H9 (cell line): ENCODE data around the gene PHACTR2. TPM values are rescaled to one million over a fixed set of nuclear protein-coding genes. Genes with fewer than 3 reads are reported as not detected.

ENCODE experiments used
- DNase-seq: peaks from one replicate; pipeline ENCODE4 v3.0.0-alpha.2; 2017
- H2AFZ ChIP-seq: one replicate; pipeline ENCODE4 v1.6.1; 2013; ENCODE audit warnings: mild to moderate bottlenecking, low read length, control low read depth, moderate library complexity
- H2AK5ac ChIP-seq: 2 replicates; pipeline ENCODE4 v1.6.1; 2013; ENCODE audit warnings: low read length, control low read depth, mixed read lengths; ENCODE audit not compliant: insufficient read length
- H2BK120ac ChIP-seq: one replicate; pipeline ENCODE4 v1.6.1; 2013; ENCODE audit warnings: low read depth, mild to moderate bottlenecking, low read length, control low read depth, inconsistent platforms; ENCODE audit not compliant: poor library complexity, severe bottlenecking
- H2BK12ac ChIP-seq: 2 replicates; pipeline ENCODE4 v1.6.1; 2013; ENCODE audit warnings: low read length, control low read depth, mixed read lengths, low read depth; ENCODE audit not compliant: insufficient read length
- H2BK15ac ChIP-seq: 2 replicates; pipeline ENCODE4 v1.6.1; 2013; ENCODE audit warnings: low read depth, low read length, control low read depth
- H2BK20ac ChIP-seq: one replicate; pipeline ENCODE4 v1.6.1; 2013; ENCODE audit warnings: low read depth, mild to moderate bottlenecking, low read length, control low read depth, inconsistent platforms; ENCODE audit not compliant: poor library complexity, severe bottlenecking
- H2BK5ac ChIP-seq: 2 replicates; pipeline ENCODE4 v1.6.1; 2013; ENCODE audit warnings: low read length, control low read depth, mixed read lengths; ENCODE audit not compliant: insufficient read length
- H3K14ac ChIP-seq: 2 replicates; pipeline ENCODE4 v1.6.1; 2013; ENCODE audit warnings: low read length, control low read depth; ENCODE audit not compliant: insufficient read depth
- H3K18ac ChIP-seq: 2 replicates; pipeline ENCODE4 v1.6.1; 2013; ENCODE audit warnings: low read depth, mild to moderate bottlenecking, mixed read lengths, low read length, control low read depth; ENCODE audit not compliant: insufficient read length
- H3K23ac ChIP-seq: 2 replicates; pipeline ENCODE4 v1.6.1; 2013; ENCODE audit warnings: low read length, control low read depth, mixed read lengths, low read depth; ENCODE audit not compliant: insufficient read length
- H3K23me2 ChIP-seq: 2 replicates; pipeline ENCODE4 v1.6.1; 2013; ENCODE audit warnings: low read depth, mild to moderate bottlenecking, mixed read lengths, low read length, control low read depth; ENCODE audit not compliant: insufficient read length, poor library complexity, severe bottlenecking
- H3K27ac ChIP-seq: 2 replicates; pipeline ENCODE4 v1.5.1; 2013; ENCODE audit warnings: low read length, control low read depth, mixed read lengths, low read depth; ENCODE audit not compliant: insufficient read length
- H3K27me3 ChIP-seq: 2 replicates; pipeline ENCODE4 v1.6.1; 2013; ENCODE audit warnings: low read length, control low read depth, inconsistent platforms; ENCODE audit not compliant: insufficient read depth
- H3K4ac ChIP-seq: 2 replicates; pipeline ENCODE4 v1.6.1; 2013; ENCODE audit warnings: low read depth, mild to moderate bottlenecking, control low read depth, inconsistent platforms, low read length, moderate library complexity
- H3K4me1 ChIP-seq: 2 replicates; pipeline ENCODE4 v1.6.1; 2013; ENCODE audit warnings: low read length, control low read depth, inconsistent platforms; ENCODE audit not compliant: insufficient read depth
- H3K4me2 ChIP-seq: 2 replicates; pipeline ENCODE4 v1.6.1; 2013; ENCODE audit warnings: low read length, control low read depth, mixed read lengths; ENCODE audit not compliant: insufficient read length, insufficient read depth
- H3K56ac ChIP-seq: 2 replicates; pipeline ENCODE4 v1.6.1; 2013; ENCODE audit warnings: low read depth, mild to moderate bottlenecking, mixed read lengths, low read length, control low read depth; ENCODE audit not compliant: insufficient read length
- H3K79me1 ChIP-seq: 2 replicates; pipeline ENCODE4 v1.6.1; 2013; ENCODE audit warnings: low read depth, mild to moderate bottlenecking, moderate library complexity, low read length, control low read depth, inconsistent platforms; ENCODE audit not compliant: insufficient read depth, poor library complexity, severe bottlenecking
- H3K79me2 ChIP-seq: 2 replicates; pipeline ENCODE4 v1.6.1; 2013; ENCODE audit warnings: low read length, control low read depth, inconsistent platforms; ENCODE audit not compliant: insufficient read depth
- H3K9ac ChIP-seq: 2 replicates; pipeline ENCODE4 v1.6.1; 2013; ENCODE audit warnings: low read length, control low read depth, mixed read lengths; ENCODE audit not compliant: insufficient read length; ENCODE audit errors: extremely low read depth
- H3K9me3 ChIP-seq: one replicate; pipeline ENCODE4 v1.6.1; 2013; ENCODE audit warnings: low read depth, low read length, inconsistent platforms; ENCODE audit not compliant: control insufficient read depth
- H3T11ph ChIP-seq: one replicate; pipeline ENCODE4 v1.6.1; 2013; ENCODE audit warnings: mild to moderate bottlenecking, low read length, control low read depth, inconsistent platforms
- H4K20me1 ChIP-seq: one replicate; pipeline ENCODE4 v1.6.1; 2013; ENCODE audit not compliant: control insufficient read depth, insufficient read length, insufficient read depth
- H4K5ac ChIP-seq: 2 replicates; pipeline ENCODE4 v1.6.1; 2013; ENCODE audit warnings: low read depth, mild to moderate bottlenecking, mixed read lengths, low read length, control low read depth; ENCODE audit not compliant: insufficient read length
- H4K8ac ChIP-seq: replicated peaks from 2 replicates; pipeline ENCODE4 v1.6.1; 2013; ENCODE audit warnings: low read length, control low read depth, mixed read lengths, low read depth; ENCODE audit not compliant: insufficient read length
- H4K91ac ChIP-seq: 2 replicates; pipeline ENCODE4 v1.6.1; 2013; ENCODE audit warnings: low read depth, mild to moderate bottlenecking, moderate library complexity, mixed read lengths, low read length, control low read depth; ENCODE audit not compliant: insufficient read length
- H3K27ac Mint-ChIP-seq, 3 experiments: 2 replicates in 2 of 3; 3 replicates in 1 of 3; pipeline ENCODE4 v1.8.0; 2020 to 2021; ENCODE audit warnings: mixed read lengths in 3 of 3, mild to moderate bottlenecking in 1 of 3, moderate library complexity in 1 of 3
- H3K27me3 Mint-ChIP-seq: 2 replicates; pipeline ENCODE4 v1.8.0; 2021; ENCODE audit warnings: low read depth, mild to moderate bottlenecking, moderate library complexity, mixed read lengths
- H3K36me3 Mint-ChIP-seq, 3 experiments: 2 replicates in 2 of 3; 3 replicates in 1 of 3; pipeline ENCODE4 v1.8.0; 2020 to 2021; ENCODE audit warnings: low read depth in 3 of 3, mixed read lengths in 3 of 3; ENCODE audit not compliant: insufficient read depth in 1 of 3
- H3K4me1 Mint-ChIP-seq, 2 experiments: 2 replicates each; pipeline ENCODE4 v1.8.0; 2020; ENCODE audit warnings: mixed read lengths in 2 of 2
- H3K4me3 Mint-ChIP-seq, 2 experiments: 2 replicates in 1 of 2; 3 replicates in 1 of 2; pipeline ENCODE4 v1.8.0; 2020 to 2021; ENCODE audit warnings: mild to moderate bottlenecking in 2 of 2, mixed read lengths in 2 of 2, moderate library complexity in 1 of 2
- H3K9me3 Mint-ChIP-seq, 2 experiments: 2 replicates in 1 of 2; 3 replicates in 1 of 2; pipeline ENCODE4 v1.8.0; 2020; ENCODE audit warnings: mild to moderate bottlenecking in 2 of 2, mixed read lengths in 2 of 2, moderate library complexity in 1 of 2
- WGBS: extraction: QIAGEN DNeasy Blood & Tissue Kit; methylation state at CpG from one replicate; pipeline ENCODE4 v1.1.7; 2013; ENCODE audit warnings: missing lambda C conversion rate, low lambda C conversion rate, mixed read lengths; ENCODE audit not compliant: insufficient read length; ENCODE audit errors: extremely low coverage; 5-methylcytosine and 5-hydroxymethylcytosine counted together
- total RNA-seq: library from RNA; stranded (reverse); gene quantifications from 2 replicates; pipeline ENCODE4 v1.2.1, GENCODE V29; 2021
- TF ChIP-seq, protein P1 (sequence below): fragments of 200-600 bp; sonication (generic); conservative IDR thresholded peaks from 3 replicates; pipeline ENCODE4 v1.8.0; 2021; ENCODE audit warnings: antibody characterized with exemption, mild to moderate bottlenecking

The PHACTR2 gene
- total RNA-seq, 1 experiment from 2014 or later, result 131 TPM

DNA sequence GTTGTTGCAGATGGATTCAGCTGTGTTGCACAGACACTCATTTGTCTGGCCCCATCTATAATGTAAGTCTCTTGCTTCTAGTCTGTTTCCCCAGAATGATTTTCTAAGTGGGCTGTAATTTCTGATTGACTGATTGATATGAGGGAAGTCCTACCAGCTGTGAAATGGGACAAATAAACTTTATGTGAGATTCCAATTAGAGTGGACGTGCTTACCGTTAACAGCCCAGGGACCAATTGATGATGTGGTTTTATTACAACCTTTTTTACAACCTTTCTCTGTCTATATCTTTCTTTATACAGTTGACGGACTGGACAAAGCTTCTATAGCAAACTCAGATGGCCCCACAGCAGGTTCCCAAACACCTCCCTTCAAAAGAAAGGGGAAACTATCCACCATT is 33.9 kb downstream of the PHACTR2 start:
- H3T11ph ChIP-seq, result no peak overlapping the region
- no peak overlapping the region for H3K23ac ChIP-seq
- Mint-ChIP-seq H3K36me3 (peaks cover 10 to 40% (median 32%) of the 10 kb centered on the region in 3 experiments), H3K4me1 (peaks cover 11 to 17% of the 10 kb centered on the region in 2 experiments), H3K9me3 (peaks cover 0 to under 1% of the 10 kb centered on the region in 2 experiments; a peak in 2 of 5 replicates), H3K27ac (no peak overlapping the region; a peak in 1 of 7 replicates), H3K27me3 (no peaks in the 10 kb centered on the region), H3K4me3 (no peak overlapping the region)
- H3K9ac ChIP-seq, result no peak overlapping the region
- no peak overlapping the region for H3K4ac ChIP-seq
- H2AFZ ChIP-seq, result no peak overlapping the region
- no peak overlapping the region for H3K4me2 ChIP-seq
- no peak overlapping the region for H2BK15ac ChIP-seq
- no peak overlapping the region for H2BK12ac ChIP-seq
- H3K27me3 ChIP-seq, result no peaks in the 10 kb centered on the region
- H3K18ac ChIP-seq, result no peak overlapping the region
- H4K8ac ChIP-seq, result no peak overlapping the region
- H4K20me1 ChIP-seq, result no peaks in the 10 kb centered on the region
- H3K4me1 ChIP-seq, result peaks cover 3% of the 10 kb centered on the region; the same call in 1 of the 2 replicates
- no peak for DNase-seq
- no peak overlapping the region for H2BK120ac ChIP-seq
- H3K79me1 ChIP-seq, result peaks cover 6% of the 10 kb centered on the region
- H4K91ac ChIP-seq, result no peak overlapping the region
- no peak overlapping the region for H3K14ac ChIP-seq
- H3K9me3 ChIP-seq, result no peaks in the 10 kb centered on the region
- no peak overlapping the region for H2BK5ac ChIP-seq
- H2AK5ac ChIP-seq, result no peak overlapping the region
- no peaks in the 10 kb centered on the region for H3K23me2 ChIP-seq
- WGBS, result no CpG with 5 or more reads among the region's 3 CpGs
- no peak overlapping the region for H2BK20ac ChIP-seq
- H3K27ac ChIP-seq, result no peak overlapping the region
- peaks cover 2% of the 10 kb centered on the region; the same call in 1 of the 2 replicates for H3K79me2 ChIP-seq
- H3K56ac ChIP-seq, result no peak overlapping the region
- TF ChIP-seq, protein P1, sequence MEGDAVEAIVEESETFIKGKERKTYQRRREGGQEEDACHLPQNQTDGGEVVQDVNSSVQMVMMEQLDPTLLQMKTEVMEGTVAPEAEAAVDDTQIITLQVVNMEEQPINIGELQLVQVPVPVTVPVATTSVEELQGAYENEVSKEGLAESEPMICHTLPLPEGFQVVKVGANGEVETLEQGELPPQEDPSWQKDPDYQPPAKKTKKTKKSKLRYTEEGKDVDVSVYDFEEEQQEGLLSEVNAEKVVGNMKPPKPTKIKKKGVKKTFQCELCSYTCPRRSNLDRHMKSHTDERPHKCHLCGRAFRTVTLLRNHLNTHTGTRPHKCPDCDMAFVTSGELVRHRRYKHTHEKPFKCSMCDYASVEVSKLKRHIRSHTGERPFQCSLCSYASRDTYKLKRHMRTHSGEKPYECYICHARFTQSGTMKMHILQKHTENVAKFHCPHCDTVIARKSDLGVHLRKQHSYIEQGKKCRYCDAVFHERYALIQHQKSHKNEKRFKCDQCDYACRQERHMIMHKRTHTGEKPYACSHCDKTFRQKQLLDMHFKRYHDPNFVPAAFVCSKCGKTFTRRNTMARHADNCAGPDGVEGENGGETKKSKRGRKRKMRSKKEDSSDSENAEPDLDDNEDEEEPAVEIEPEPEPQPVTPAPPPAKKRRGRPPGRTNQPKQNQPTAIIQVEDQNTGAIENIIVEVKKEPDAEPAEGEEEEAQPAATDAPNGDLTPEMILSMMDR, result no peak
- H4K5ac ChIP-seq, result no peak overlapping the region
